Gastroesophageal sphincter (tissue), 3 donors: ENCODE data around the gene RTP1.

Experiments
- POLR2A ChIP-seq, 2 donors: fragments of 450-650 bp; IDR thresholded peaks; one replicate each; pipeline ENCODE4 v1.6.1; 2017; ENCODE audit warnings: antibody characterized with exemption in 2 of 2, mild to moderate bottlenecking in 2 of 2, moderate library complexity in 1 of 2
- POLR2AphosphoS5 ChIP-seq: sonication (generic); formaldehyde crosslinking; IDR thresholded peaks from one replicate; pipeline ENCODE4 v1.6.1; 2017; ENCODE audit warnings: antibody characterized with exemption
- TF ChIP-seq, protein P1 (sequence below), 4 experiments: fragments of 200-600 bp in 2 of 4; fragments of 450-650 bp in 2 of 4; sonication (generic) in 1 of 4; IDR thresholded peaks; one replicate each; pipeline ENCODE4 v1.5.1; 2017 to 2019; ENCODE audit warnings: antibody characterized with exemption in 4 of 4, mild to moderate bottlenecking in 2 of 4, moderate library complexity in 2 of 4

DNA sequence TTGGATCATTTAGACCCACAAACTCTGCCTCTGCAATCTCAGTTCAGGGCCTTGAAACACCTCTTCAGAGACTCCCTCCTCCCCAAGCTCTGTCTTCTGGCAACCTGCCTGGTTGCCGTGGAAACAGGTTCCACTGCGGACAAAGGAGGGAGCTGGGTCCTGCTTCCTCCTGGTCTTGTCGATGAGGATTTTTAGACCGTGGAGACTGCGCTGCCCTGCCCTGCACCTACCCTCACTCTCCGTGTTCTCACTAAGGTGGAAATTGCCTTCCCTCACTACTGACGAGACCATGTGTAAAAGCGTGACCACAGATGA is at the start of gene RTP1:
- TF ChIP-seq, protein P1, sequence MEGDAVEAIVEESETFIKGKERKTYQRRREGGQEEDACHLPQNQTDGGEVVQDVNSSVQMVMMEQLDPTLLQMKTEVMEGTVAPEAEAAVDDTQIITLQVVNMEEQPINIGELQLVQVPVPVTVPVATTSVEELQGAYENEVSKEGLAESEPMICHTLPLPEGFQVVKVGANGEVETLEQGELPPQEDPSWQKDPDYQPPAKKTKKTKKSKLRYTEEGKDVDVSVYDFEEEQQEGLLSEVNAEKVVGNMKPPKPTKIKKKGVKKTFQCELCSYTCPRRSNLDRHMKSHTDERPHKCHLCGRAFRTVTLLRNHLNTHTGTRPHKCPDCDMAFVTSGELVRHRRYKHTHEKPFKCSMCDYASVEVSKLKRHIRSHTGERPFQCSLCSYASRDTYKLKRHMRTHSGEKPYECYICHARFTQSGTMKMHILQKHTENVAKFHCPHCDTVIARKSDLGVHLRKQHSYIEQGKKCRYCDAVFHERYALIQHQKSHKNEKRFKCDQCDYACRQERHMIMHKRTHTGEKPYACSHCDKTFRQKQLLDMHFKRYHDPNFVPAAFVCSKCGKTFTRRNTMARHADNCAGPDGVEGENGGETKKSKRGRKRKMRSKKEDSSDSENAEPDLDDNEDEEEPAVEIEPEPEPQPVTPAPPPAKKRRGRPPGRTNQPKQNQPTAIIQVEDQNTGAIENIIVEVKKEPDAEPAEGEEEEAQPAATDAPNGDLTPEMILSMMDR (IDR thresholded peaks at IDR 0.05): no peak
- no peak for TF ChIP-seq POLR2AphosphoS5
- no peak for TF ChIP-seq POLR2A (IDR thresholded peaks at IDR 0.05)
